ENCODE data around the gene VMP1. TPM values are rescaled to one million over a fixed set of nuclear protein-coding genes. Genes with fewer than 3 reads are reported as not detected.
"Not testable (repeated sequence)": the region's sequence is repeated elsewhere in the genome, so short reads cannot be mapped to it uniquely, and the experiment has no call there.

The VMP1 gene
- total RNA-seq, 1 donor from 2014 or later = 209 TPM

DNA sequence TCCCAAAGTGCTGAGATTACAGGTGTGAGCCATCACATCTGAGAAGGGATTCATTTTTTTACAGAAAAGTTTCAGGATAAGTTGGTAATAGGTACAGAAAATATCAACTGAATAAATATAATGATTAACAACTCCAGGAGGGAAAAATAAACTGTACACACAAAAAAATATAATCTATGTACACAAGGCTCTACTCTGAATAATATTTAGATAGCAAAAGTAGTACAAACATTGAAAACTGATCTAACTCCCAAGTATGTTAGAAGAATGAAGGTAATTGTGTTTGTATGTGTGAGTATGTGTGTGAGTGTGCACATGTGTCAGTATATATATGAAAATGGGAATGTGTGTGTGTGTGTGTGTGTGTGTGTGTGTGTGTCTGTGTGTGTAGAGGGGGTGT, 164.9 kb downstream of the VMP1 start:
- DNase-seq = no peak

DNA sequence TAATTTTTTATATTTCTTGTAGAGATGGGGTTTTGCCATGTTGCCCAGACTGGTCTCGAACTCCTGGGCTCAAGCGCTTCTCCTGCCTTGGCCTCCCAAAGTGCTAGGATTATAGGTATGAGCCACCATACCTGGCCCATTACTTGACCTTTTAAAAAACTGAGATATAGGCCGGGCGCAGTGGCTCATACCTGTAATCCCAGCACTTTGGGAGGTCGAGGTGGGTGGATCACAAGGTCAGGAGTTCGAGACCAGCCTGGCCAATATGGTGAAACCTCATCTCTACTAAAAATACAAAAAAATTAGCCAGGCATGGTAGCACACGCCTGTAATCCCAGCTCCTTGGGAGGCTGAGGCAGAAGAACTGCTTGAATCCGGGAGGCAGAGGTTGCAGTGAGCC, 166.0 kb downstream of the VMP1 start:
- DNase-seq = not testable (repeated sequence)

DNA sequence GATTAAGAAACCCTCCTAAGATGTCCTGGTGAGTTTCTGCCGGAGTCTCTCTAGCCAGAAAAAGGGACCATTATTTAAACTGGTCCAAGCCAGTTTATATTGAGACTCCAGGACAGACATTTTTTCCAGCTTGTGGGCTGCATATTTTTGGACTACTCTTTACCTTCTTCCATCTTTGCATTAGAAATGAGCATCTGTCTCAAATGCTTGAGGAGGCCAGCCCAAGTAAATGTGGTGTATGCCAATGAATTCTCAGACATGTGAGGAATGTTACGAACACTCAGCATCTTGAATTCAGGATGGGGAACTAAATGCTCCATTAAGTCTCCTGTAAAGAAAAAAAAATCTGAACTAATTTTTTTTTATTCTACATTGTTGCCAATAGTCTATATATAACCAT, 166.9 kb downstream of the VMP1 start:
- no peak for DNase-seq

DNA sequence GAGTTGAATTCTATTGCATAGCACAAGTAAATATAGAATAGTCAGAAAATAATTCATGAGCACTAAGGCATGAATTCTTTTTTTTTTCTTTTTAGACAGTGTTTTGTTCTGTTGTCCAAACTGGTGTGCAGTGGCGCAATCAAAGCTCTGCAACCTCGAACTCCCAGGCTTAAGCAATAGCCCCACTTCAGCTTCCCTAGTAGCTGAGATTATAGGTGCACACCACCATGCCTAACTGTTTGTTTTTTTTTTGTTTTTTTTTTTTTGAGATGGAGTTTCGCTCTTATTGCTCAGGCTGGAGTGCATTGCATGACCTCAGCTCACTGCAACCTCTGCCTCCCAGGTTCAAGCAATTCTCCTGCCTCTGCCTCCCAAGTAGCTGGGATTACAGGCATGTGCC, 168.7 kb downstream of the VMP1 start:
- no peak for DNase-seq

DNA sequence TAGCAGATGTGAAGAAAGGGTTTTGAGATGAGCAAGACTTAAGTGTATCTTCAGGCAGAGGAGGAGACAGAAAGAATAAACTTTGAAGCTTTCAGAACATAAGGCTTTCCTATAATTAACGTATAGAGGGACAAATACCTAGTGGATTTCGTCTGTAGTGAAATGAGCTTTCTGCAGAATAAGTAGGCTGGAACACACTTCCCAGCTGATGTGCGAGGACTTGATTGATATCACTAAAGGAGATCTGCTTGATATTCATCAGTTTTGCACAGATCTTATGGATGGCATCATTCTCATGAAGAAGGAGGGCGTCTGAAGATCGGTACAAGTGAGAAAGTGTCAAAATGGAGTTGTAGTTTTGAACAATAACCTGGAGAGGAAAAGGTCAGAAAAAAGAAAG, 170.5 kb downstream of the VMP1 start:
- no peak for DNase-seq

DNA sequence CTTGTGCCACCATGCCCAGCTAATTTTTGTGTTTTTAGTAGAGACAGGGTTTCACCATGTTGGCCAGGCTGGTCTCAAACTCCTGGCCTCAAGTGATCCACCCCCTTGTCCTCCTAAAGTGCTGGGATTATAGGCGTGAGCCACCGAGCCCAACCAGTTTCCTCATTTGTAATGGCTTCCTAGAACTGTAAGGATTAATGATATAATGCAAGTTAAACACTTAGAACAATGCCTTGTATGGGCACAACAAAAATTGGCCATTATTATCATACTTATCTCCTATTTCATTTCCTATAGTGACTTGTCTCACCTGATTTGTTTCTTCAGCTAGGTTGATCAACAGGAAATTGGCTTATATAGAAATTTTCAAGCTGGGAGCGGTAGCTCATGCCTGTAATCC, 171.2 kb downstream of the VMP1 start:
- no peak for DNase-seq

DNA sequence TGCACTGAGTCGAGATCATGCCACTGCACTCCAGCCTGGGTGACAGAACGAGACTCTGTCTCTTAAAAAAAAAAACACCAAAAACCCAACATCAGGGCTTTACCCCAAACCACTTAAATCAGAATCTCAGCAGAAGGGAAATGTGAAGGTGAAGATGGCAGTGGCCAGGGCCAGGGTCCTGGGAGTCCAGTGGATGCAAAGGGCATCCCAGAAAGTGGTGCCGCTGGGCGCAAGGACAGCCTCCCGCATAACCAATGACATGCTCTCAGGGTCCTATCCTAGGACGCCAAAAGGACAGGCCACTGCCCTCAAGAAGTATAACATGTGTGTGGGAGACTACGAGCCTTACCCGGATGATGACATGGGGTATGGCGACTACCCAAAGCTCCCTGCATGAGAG, 177.4 kb downstream of the VMP1 start:
- DNase-seq = no peak

DNA sequence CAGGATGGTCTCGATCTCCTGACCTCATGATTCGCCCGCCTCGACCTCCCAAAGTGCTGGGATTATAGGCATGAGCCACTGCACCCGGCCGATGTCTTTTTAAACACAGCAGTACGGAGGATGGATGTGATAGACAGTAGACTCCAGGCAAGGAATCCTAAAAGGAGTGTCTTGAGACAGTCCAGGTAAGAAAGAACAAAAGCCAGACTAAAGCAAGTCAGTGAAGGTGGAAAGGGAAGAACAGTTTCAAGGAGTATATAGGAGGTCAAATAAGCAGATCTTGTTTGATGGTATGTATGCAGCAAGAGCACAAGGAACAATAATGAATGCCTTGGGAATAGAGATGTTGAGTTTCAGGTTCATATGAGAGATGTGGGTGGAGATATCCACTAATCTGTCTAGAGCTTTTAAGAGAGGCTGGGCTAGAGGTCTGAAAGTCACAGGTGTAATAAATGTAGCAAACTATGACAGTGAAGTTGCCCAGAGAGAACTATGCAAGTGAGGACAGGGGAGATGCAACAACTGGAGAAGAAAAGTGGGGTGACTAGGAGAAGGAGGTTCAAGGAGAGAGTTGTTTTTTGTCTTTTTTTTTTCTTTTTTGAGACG, 180.8 kb downstream of the VMP1 start:
- DNase-seq = no peak

DNA sequence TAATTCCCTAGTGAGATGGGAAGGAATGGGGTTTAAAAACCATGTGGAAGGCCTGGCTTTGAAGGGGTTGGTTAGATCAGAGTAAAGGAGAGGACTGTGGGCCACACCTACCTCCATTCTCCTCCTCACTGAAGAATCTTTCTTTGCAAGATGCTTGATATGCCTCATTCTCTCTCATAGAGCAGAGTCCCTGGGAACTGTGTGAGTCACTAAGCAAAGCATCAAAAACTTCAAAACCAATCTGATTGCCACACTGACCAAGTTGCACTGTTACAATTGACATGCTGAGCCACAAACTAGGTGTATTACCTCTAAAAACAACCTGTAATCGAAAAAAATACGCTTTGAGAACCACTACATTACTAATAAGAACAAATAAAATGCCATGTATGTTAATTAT, 183.3 kb downstream of the VMP1 start:
- no peak for DNase-seq

Other genes with a start within 250 kb of the VMP1 start
- gene DHX40, start 142.0 kb upstream of the VMP1 start, total RNA-seq = 70.5 and 71.3 TPM in 2 replicates
- gene CLTC, start 87.8 kb upstream of the VMP1 start, total RNA-seq = 477 and 761 TPM in 2 replicates
- 28.2 and 36.6 TPM in 2 replicates for gene PTRH2, start 224 bp upstream of the VMP1 start, total RNA-seq
- gene TUBD1, start 185.3 kb downstream of the VMP1 start, total RNA-seq = 8.7 and 8.9 TPM in 2 replicates
- 22.5 and 26.1 TPM in 2 replicates for gene RPS6KB1, start 185.5 kb downstream of the VMP1 start, total RNA-seq

Data from dermis blood vessel endothelial cell (primary cell).